ENCODE data around the gene SLC39A11. TPM values are rescaled to one million over a fixed set of nuclear protein-coding genes. Genes with fewer than 3 reads are reported as not detected.

The SLC39A11 gene
- total and polyA plus RNA-seq, 5 donors from 2014 or later: 9.3 to 32.2 (median 11.9) TPM

- peaks cover 0 to 10% (median 5%) of the 10 kb centered on the region in 4 donors for H3K4me1 Mint-ChIP-seq
- no peak overlapping the region for H3K4me3 Mint-ChIP-seq
These were observed 69.8 kb downstream of the SLC39A11 start for GRCh38 chr17:73022694-73023093.

GRCh38 chr17:73021771-73022170 lies 70.7 kb downstream of the SLC39A11 start:
- H3K9me3 Mint-ChIP-seq: peaks cover 0 to 25% (median 6%) of the 10 kb centered on the region in 7 donors
- ATAC-seq (ENCODE audit: low read depth in 2 of 2) (no peak), DNase-seq (no peak)
- H3K27ac Mint-ChIP-seq: no peak overlapping the region
- no peaks in the 10 kb centered on the region for H3K27me3 Mint-ChIP-seq
- no peaks in the 10 kb centered on the region for H3K27me3 ChIP-seq (ENCODE audit: control insufficient read depth, insufficient read depth, low read length)
- H3K9me3 ChIP-seq (ENCODE audit: control insufficient read depth in 2 of 2, low read length in 2 of 2): peaks cover 13 to 18% of the 10 kb centered on the region in 2 experiments
- H3K27ac ChIP-seq (ENCODE audit: insufficient read depth, low read length, poor library complexity, severe bottlenecking): no peak overlapping the region
- no peaks in the 10 kb centered on the region for H3K36me3 ChIP-seq (ENCODE audit: control insufficient read depth, insufficient read depth, low read length)
- H3K4me3 ChIP-seq (ENCODE audit: low read depth, low read length): no peak overlapping the region
- H3K4me1 ChIP-seq (ENCODE audit: control insufficient read depth, insufficient read depth, low read length, poor library complexity, severe bottlenecking): no peaks in the 10 kb centered on the region
- peaks cover 0 to 8% (median 5%) of the 10 kb centered on the region in 4 donors for H3K4me1 Mint-ChIP-seq
- H3K4me3 Mint-ChIP-seq: no peak overlapping the region
- H3K36me3 Mint-ChIP-seq: peaks cover 22% of the 10 kb centered on the region

More at GRCh38 chr17:73022694-73023093, 69.8 kb downstream of the SLC39A11 start:
- Mint-ChIP-seq H3K27me3 (no peaks in the 10 kb centered on the region), H3K36me3 (peaks cover 29% of the 10 kb centered on the region), H3K27ac (no peak overlapping the region), H3K9me3 (peaks cover 0 to 24% (median 6%) of the 10 kb centered on the region in 7 donors)
- no peak overlapping the region for H3K27ac ChIP-seq (ENCODE audit: insufficient read depth, low read length, poor library complexity, severe bottlenecking)
- DNase-seq: no peak
- H3K9me3 ChIP-seq (ENCODE audit: control insufficient read depth in 2 of 2, low read length in 2 of 2): peaks cover 13 to 18% of the 10 kb centered on the region in 2 experiments
- no peak overlapping the region for H3K4me3 ChIP-seq (ENCODE audit: low read depth, low read length)
- H3K36me3 ChIP-seq (ENCODE audit: control insufficient read depth, insufficient read depth, low read length): no peaks in the 10 kb centered on the region
- ATAC-seq (ENCODE audit: low read depth in 2 of 2): no peak
- H3K4me1 ChIP-seq (ENCODE audit: control insufficient read depth, insufficient read depth, low read length, poor library complexity, severe bottlenecking): no peaks in the 10 kb centered on the region
- no peaks in the 10 kb centered on the region for H3K27me3 ChIP-seq (ENCODE audit: control insufficient read depth, insufficient read depth, low read length)

- DNase-seq (no peak), ATAC-seq (ENCODE audit: low read depth in 2 of 2) (no peak)
- Histone ChIP-seq H3K27me3 (ENCODE audit: control insufficient read depth, insufficient read depth, low read length) (no peaks in the 10 kb centered on the region), H3K27ac (ENCODE audit: insufficient read depth, low read length, poor library complexity, severe bottlenecking) (no peak overlapping the region), H3K4me3 (ENCODE audit: low read depth, low read length) (no peak overlapping the region), H3K36me3 (ENCODE audit: control insufficient read depth, insufficient read depth, low read length) (no peaks in the 10 kb centered on the region), H3K9me3 (ENCODE audit: control insufficient read depth in 2 of 2, low read length in 2 of 2) (peaks cover 13 to 18% of the 10 kb centered on the region in 2 experiments), H3K4me1 (ENCODE audit: control insufficient read depth, insufficient read depth, low read length, poor library complexity, severe bottlenecking) (no peaks in the 10 kb centered on the region)
- H3K4me1 Mint-ChIP-seq: peaks cover 0 to 11% (median 6%) of the 10 kb centered on the region in 4 donors
- H3K9me3 Mint-ChIP-seq: peaks cover 0 to 25% (median 6%) of the 10 kb centered on the region in 7 donors
- no peak overlapping the region for H3K27ac Mint-ChIP-seq
- no peak overlapping the region for H3K4me3 Mint-ChIP-seq
- no peaks in the 10 kb centered on the region for H3K27me3 Mint-ChIP-seq
- peaks cover 22% of the 10 kb centered on the region for H3K36me3 Mint-ChIP-seq
These were observed 72.4 kb downstream of the SLC39A11 start for GRCh38 chr17:73020110-73020509.

GRCh38 chr17:73018599-73018998 lies 73.9 kb downstream of the SLC39A11 start:
- H3K9me3 Mint-ChIP-seq: peaks cover 0 to 25% (median 6%) of the 10 kb centered on the region in 7 donors
- Histone ChIP-seq H3K9me3 (ENCODE audit: control insufficient read depth in 2 of 2, low read length in 2 of 2) (peaks cover 13 to 18% of the 10 kb centered on the region in 2 experiments), H3K27ac (ENCODE audit: insufficient read depth, low read length, poor library complexity, severe bottlenecking) (no peak overlapping the region), H3K4me1 (ENCODE audit: control insufficient read depth, insufficient read depth, low read length, poor library complexity, severe bottlenecking) (no peaks in the 10 kb centered on the region), H3K4me3 (ENCODE audit: low read depth, low read length) (no peak overlapping the region), H3K36me3 (ENCODE audit: control insufficient read depth, insufficient read depth, low read length) (no peaks in the 10 kb centered on the region), H3K27me3 (ENCODE audit: control insufficient read depth, insufficient read depth, low read length) (no peaks in the 10 kb centered on the region)
- no peak overlapping the region for H3K27ac Mint-ChIP-seq
- H3K36me3 Mint-ChIP-seq: peaks cover 18% of the 10 kb centered on the region
- ATAC-seq (ENCODE audit: low read depth in 2 of 2) (no peak), DNase-seq (no peak)
- H3K4me1 Mint-ChIP-seq: peaks cover 0 to 15% (median 11%) of the 10 kb centered on the region in 4 donors
- H3K27me3 Mint-ChIP-seq: no peaks in the 10 kb centered on the region
- no peak overlapping the region for H3K4me3 Mint-ChIP-seq

- Mint-ChIP-seq H3K27ac (no peak overlapping the region), H3K27me3 (no peaks in the 10 kb centered on the region), H3K9me3 (peaks cover 0 to 25% (median 6%) of the 10 kb centered on the region in 7 donors), H3K36me3 (peaks cover 14% of the 10 kb centered on the region), H3K4me1 (peaks cover 0 to 15% (median 9%) of the 10 kb centered on the region in 4 donors), H3K4me3 (no peak overlapping the region)
- Histone ChIP-seq H3K27me3 (ENCODE audit: control insufficient read depth, insufficient read depth, low read length) (no peaks in the 10 kb centered on the region), H3K4me3 (ENCODE audit: low read depth, low read length) (no peak overlapping the region), H3K9me3 (ENCODE audit: control insufficient read depth in 2 of 2, low read length in 2 of 2) (peaks cover 13 to 18% of the 10 kb centered on the region in 2 experiments), H3K27ac (ENCODE audit: insufficient read depth, low read length, poor library complexity, severe bottlenecking) (no peak overlapping the region), H3K36me3 (ENCODE audit: control insufficient read depth, insufficient read depth, low read length) (no peaks in the 10 kb centered on the region), H3K4me1 (ENCODE audit: control insufficient read depth, insufficient read depth, low read length, poor library complexity, severe bottlenecking) (no peaks in the 10 kb centered on the region)
- DNase-seq: no peak
- ATAC-seq (ENCODE audit: low read depth in 2 of 2): no peak
These were observed 74.8 kb downstream of the SLC39A11 start for GRCh38 chr17:73017658-73018057.

- Histone ChIP-seq H3K27me3 (ENCODE audit: control insufficient read depth, insufficient read depth, low read length) (no peaks in the 10 kb centered on the region), H3K4me3 (ENCODE audit: low read depth, low read length) (no peak overlapping the region), H3K4me1 (ENCODE audit: control insufficient read depth, insufficient read depth, low read length, poor library complexity, severe bottlenecking) (peaks cover 6% of the 10 kb centered on the region), H3K27ac (ENCODE audit: insufficient read depth, low read length, poor library complexity, severe bottlenecking) (no peak overlapping the region), H3K9me3 (ENCODE audit: control insufficient read depth in 2 of 2, low read length in 2 of 2) (peaks cover 13 to 18% of the 10 kb centered on the region in 2 experiments), H3K36me3 (ENCODE audit: control insufficient read depth, insufficient read depth, low read length) (no peaks in the 10 kb centered on the region)
- Mint-ChIP-seq H3K9me3 (peaks cover 0 to 20% (median 5%) of the 10 kb centered on the region in 7 donors), H3K36me3 (peaks cover 7% of the 10 kb centered on the region), H3K4me3 (no peak overlapping the region), H3K27me3 (no peaks in the 10 kb centered on the region), H3K27ac (no peak overlapping the region), H3K4me1 (peaks cover 0 to 21% (median 15%) of the 10 kb centered on the region in 4 donors)
- ATAC-seq (ENCODE audit: low read depth in 2 of 2) (no peak), DNase-seq (no peak)
These were observed 76.7 kb downstream of the SLC39A11 start for GRCh38 chr17:73015722-73016276.

GRCh38 chr17:73013816-73014663 lies 78.4 kb downstream of the SLC39A11 start:
- ATAC-seq (ENCODE audit: low read depth in 2 of 2) (no peak), DNase-seq (no peak)
- Histone ChIP-seq H3K9me3 (ENCODE audit: control insufficient read depth in 2 of 2, low read length in 2 of 2) (peaks cover 10 to 13% of the 10 kb centered on the region in 2 experiments), H3K27ac (ENCODE audit: insufficient read depth, low read length, poor library complexity, severe bottlenecking) (no peak overlapping the region), H3K4me1 (ENCODE audit: control insufficient read depth, insufficient read depth, low read length, poor library complexity, severe bottlenecking) (peaks cover 7% of the 10 kb centered on the region), H3K27me3 (ENCODE audit: control insufficient read depth, insufficient read depth, low read length) (no peaks in the 10 kb centered on the region), H3K36me3 (ENCODE audit: control insufficient read depth, insufficient read depth, low read length) (no peaks in the 10 kb centered on the region), H3K4me3 (ENCODE audit: low read depth, low read length) (no peak overlapping the region)
- Mint-ChIP-seq H3K4me3 (no peak overlapping the region), H3K4me1 (peaks cover 0 to 23% (median 21%) of the 10 kb centered on the region in 4 donors), H3K27me3 (no peaks in the 10 kb centered on the region), H3K36me3 (peaks cover 6% of the 10 kb centered on the region), H3K9me3 (peaks cover 0 to 7% (median 2%) of the 10 kb centered on the region in 7 donors), H3K27ac (peak overlapping the region in 1 of 3 donors; percentile 47)

Data from CD4-positive, CD25-positive, alpha-beta regulatory T cell (primary cell).